HG03280 (cell line): ENCODE measurements around the gene SLC2A4.
"Not testable (repeated sequence)": the region's sequence is repeated elsewhere in the genome, so short reads cannot be mapped to it uniquely, and the experiment has no call there.

Experiments
- ATAC-seq: cut with Tn5 transposase; IDR thresholded peaks from one replicate; pipeline ENCODE4 v1.9.1; 2021; ENCODE audit warnings: mild to moderate bottlenecking, moderate library complexity; ENCODE audit not compliant: unreplicated experiment

Gene SLC2A4

GRCh38 chr17:7281074-7281952, at the start of gene SLC2A4:
Gene SLC2A4 (plus strand): TSS chr17:7281718. CDS start chr17:7281935, 217 bp downstream.
- peak; percentile 58 for ATAC-seq

GRCh38 chr17:7232114-7232513, 49.4 kb upstream of the SLC2A4 start:
- no peak for ATAC-seq

- no peak for ATAC-seq
These were observed 47.8 kb upstream of the SLC2A4 start for GRCh38 chr17:7233701-7234082.

GRCh38 chr17:7234083-7234951, 47.2 kb upstream of the SLC2A4 start, which contains the start of gene DVL2:
Gene DVL2 (minus strand): TSS chr17:7234517. CDS start chr17:7234262, 255 bp downstream.
- ATAC-seq: peak; percentile 57

- ATAC-seq: no peak
These were observed 45.5 kb upstream of the SLC2A4 start for GRCh38 chr17:7235693-7236665.

GRCh38 chr17:7236808-7237207, 44.7 kb upstream of the SLC2A4 start:
- no peak for ATAC-seq

- no peak for ATAC-seq
These were observed 44.2 kb upstream of the SLC2A4 start for GRCh38 chr17:7237266-7237760.

- ATAC-seq: no peak
These were observed 43.6 kb upstream of the SLC2A4 start for GRCh38 chr17:7237761-7238419.

GRCh38 chr17:7238420-7239090, 43.0 kb upstream of the SLC2A4 start:
- no peak for ATAC-seq

- ATAC-seq: peak; percentile 52
These were observed 42.2 kb upstream of the SLC2A4 start, which contains the start of gene PHF23 for GRCh38 chr17:7239091-7240027. Gene PHF23 (minus strand): TSS chr17:7239457. CDS start chr17:7239279, 178 bp downstream.

- ATAC-seq: no peak
These were observed 41.1 kb upstream of the SLC2A4 start for GRCh38 chr17:7240375-7240774.

- no peak for ATAC-seq
These were observed 40.3 kb upstream of the SLC2A4 start for GRCh38 chr17:7241090-7241733.

GRCh38 chr17:7241783-7242716, 39.5 kb upstream of the SLC2A4 start, which contains the start of gene GABARAP:
Gene GABARAP (minus strand): TSS chr17:7242449. CDS start chr17:7242330, 119 bp downstream.
- peak; percentile 31 for ATAC-seq

- peak; percentile 39 for ATAC-seq
These were observed 38.6 kb upstream of the SLC2A4 start for GRCh38 chr17:7242717-7243452.

- ATAC-seq: no peak
These were observed 38.1 kb upstream of the SLC2A4 start for GRCh38 chr17:7243453-7243729.

- not testable (repeated sequence) for ATAC-seq
These were observed 37.7 kb upstream of the SLC2A4 start for GRCh38 chr17:7243838-7244237.
